ENCODE results near the gene C11orf71. TPM values are rescaled to one million over a fixed set of nuclear protein-coding genes. Genes with fewer than 3 reads are reported as not detected.
A peak's percentile ranks its signal among the peaks of the same experiment; 100 is the strongest.

The C11orf71 gene
- total RNA-seq, 4 donors from 2014 or later = 3.8 to 6.1 (median 4.9) TPM

- WGBS, 2 donors = 0% methylated on average over 30 to 32 of the region's 64 CpGs
- Histone ChIP-seq H3K4me1 (peaks cover 0 to 38% (median 14%) of the 10 kb centered on the region in 3 donors), H3K27ac (peak within 1 kb of the TSS; percentile 87 to 92 (median 90)), H3K36me3 (peaks cover 0 to 12% (median 0%) of the 10 kb centered on the region in 3 donors), H3K4me3 (peak within 1 kb of the TSS; percentile 67 to 99 (median 94)), H3K27me3 (no peaks in the 10 kb centered on the region), H3K9me3 (no peaks in the 10 kb centered on the region)
- intact Hi-C loops (cut with DNase I) = no loop called here
- TF ChIP-seq POLR2A (IDR thresholded peaks at IDR 0.05) (peak in 3 of 4 donors; percentile 43 to 90 (median 61)), CTCF (IDR thresholded peaks at IDR 0.05) (peak in 3 of 6 experiments; percentile 16 to 41 (median 23))
- DNase-seq = peak; percentile 81
These were observed 39.2 kb upstream of the C11orf71 start, which contains the start of gene REXO2 for GRCh38 chr11:114439229-114440120. Gene REXO2 (plus strand): TSS chr11:114439467. CDS start chr11:114439529, 62 bp downstream.

- peak overlapping the region in 3 of 4 donors; percentile 60 to 92 (median 87) for H3K27ac ChIP-seq
These were observed 38.0 kb upstream of the C11orf71 start for GRCh38 chr11:114438303-114438702.

GRCh38 chr11:114433376-114433775, 33.1 kb upstream of the C11orf71 start:
- Histone ChIP-seq H3K4me3 (no peak overlapping the region), H3K27ac (no peak overlapping the region), H3K4me1 (peaks cover 0 to 29% (median 4%) of the 10 kb centered on the region in 3 donors), H3K9me3 (no peaks in the 10 kb centered on the region), H3K36me3 (no peaks in the 10 kb centered on the region), H3K27me3 (no peaks in the 10 kb centered on the region)
- TF ChIP-seq POLR2A (IDR thresholded peaks at IDR 0.05) = no peak
- no peak for TF ChIP-seq CTCF (IDR thresholded peaks at IDR 0.05)
- 83 to 93% methylated on average over 4 of the region's 4 CpGs for WGBS, 2 donors
- no peak for DNase-seq
- intact Hi-C loops (cut with DNase I) = no loop called here

More at GRCh38 chr11:114438303-114438702, 38.0 kb upstream of the C11orf71 start:
- TF ChIP-seq CTCF (IDR thresholded peaks at IDR 0.05) = no peak
- TF ChIP-seq POLR2A (IDR thresholded peaks at IDR 0.05) = no peak
- H3K27me3 ChIP-seq = no peaks in the 10 kb centered on the region
- intact Hi-C loops (cut with DNase I) = no loop called here
- H3K36me3 ChIP-seq = no peaks in the 10 kb centered on the region
- no peak for DNase-seq
- no peak overlapping the region for H3K4me3 ChIP-seq
- no peaks in the 10 kb centered on the region for H3K9me3 ChIP-seq
- 60 to 63% methylated on average over 6 of the region's 6 CpGs for WGBS, 2 donors
- peaks cover 0 to 38% (median 14%) of the 10 kb centered on the region in 3 donors for H3K4me1 ChIP-seq

GRCh38 chr11:114432893-114433292, 32.6 kb upstream of the C11orf71 start:
- intact Hi-C loops (cut with DNase I) = no loop called here
- 74 to 79% methylated on average over 3 of the region's 3 CpGs for WGBS, 2 donors
- H3K36me3 ChIP-seq = no peaks in the 10 kb centered on the region
- no peak for TF ChIP-seq POLR2A (IDR thresholded peaks at IDR 0.05)
- TF ChIP-seq CTCF (IDR thresholded peaks at IDR 0.05) = no peak
- no peak overlapping the region for H3K4me3 ChIP-seq
- peaks cover 0 to 24% (median 4%) of the 10 kb centered on the region in 3 donors for H3K4me1 ChIP-seq
- H3K27me3 ChIP-seq = no peaks in the 10 kb centered on the region
- no peak overlapping the region for H3K27ac ChIP-seq
- DNase-seq = no peak
- H3K9me3 ChIP-seq = no peaks in the 10 kb centered on the region

- DNase-seq = no peak
- no peaks in the 10 kb centered on the region for H3K9me3 ChIP-seq
- TF ChIP-seq POLR2A (IDR thresholded peaks at IDR 0.05) = no peak
- no peak for TF ChIP-seq CTCF (IDR thresholded peaks at IDR 0.05)
- peaks cover 0 to 7% (median 0%) of the 10 kb centered on the region in 3 donors for H3K36me3 ChIP-seq
- no peak overlapping the region for H3K27ac ChIP-seq
- intact Hi-C loops (cut with DNase I) = no loop called here
- H3K4me1 ChIP-seq = peaks cover 0 to 22% (median 4%) of the 10 kb centered on the region in 3 donors
- H3K27me3 ChIP-seq = no peaks in the 10 kb centered on the region
- H3K4me3 ChIP-seq = no peak overlapping the region
These were observed 30.0 kb upstream of the C11orf71 start for GRCh38 chr11:114430290-114430689.

Data from esophagus squamous epithelium (tissue), 5 donors.